Osteoblast (primary cell): ENCODE measurements around the gene CYB5R4. TPM values are rescaled to one million over a fixed set of nuclear protein-coding genes. Genes with fewer than 3 reads are reported as not detected.

ENCODE experiments used
- DNase-seq: peaks from one replicate; pipeline ENCODE4 v3.0.0; 2011; ENCODE audit warnings: low spot score, mixed read lengths; ENCODE audit not compliant: insufficient read length; ENCODE audit errors: missing footprints
- H2AFZ ChIP-seq: 2 replicates; pipeline ENCODE4 v1.6.0; 2011; ENCODE audit warnings: mild to moderate bottlenecking, low read length
- H3K27ac ChIP-seq: 2 replicates; pipeline ENCODE4 v1.5.1; 2011; ENCODE audit warnings: mild to moderate bottlenecking, low read depth, low read length, moderate library complexity
- H3K27me3 ChIP-seq: 2 replicates; pipeline ENCODE4 v1.6.0; 2012; ENCODE audit warnings: mild to moderate bottlenecking, control low read depth, inconsistent platforms, low read length, moderate library complexity; ENCODE audit not compliant: insufficient read depth
- H3K36me3 ChIP-seq: 2 replicates; pipeline ENCODE4 v1.5.1; 2011; ENCODE audit warnings: mild to moderate bottlenecking, low read length, control low read depth, moderate library complexity; ENCODE audit not compliant: insufficient read depth
- H3K4me1 ChIP-seq: 2 replicates; pipeline ENCODE4 v1.5.1; 2011; ENCODE audit warnings: mild to moderate bottlenecking, low read length, control low read depth, moderate library complexity; ENCODE audit not compliant: insufficient read depth
- H3K4me2 ChIP-seq: 2 replicates; pipeline ENCODE4 v1.6.0; 2011; ENCODE audit warnings: mild to moderate bottlenecking, low read length; ENCODE audit not compliant: insufficient read depth
- H3K4me3 ChIP-seq: fragments of 200-600 bp; sonication (generic); 3 replicates; pipeline ENCODE4 v1.5.1; 2012; ENCODE audit warnings: mild to moderate bottlenecking, low read length, inconsistent platforms; ENCODE audit not compliant: insufficient read depth
- H3K79me2 ChIP-seq: 2 replicates; pipeline ENCODE4 v1.6.0; 2012; ENCODE audit warnings: mild to moderate bottlenecking, low read length, control low read depth, inconsistent platforms; ENCODE audit not compliant: insufficient read depth
- H3K9me3 ChIP-seq: 2 replicates; pipeline ENCODE4 v1.5.1; 2011; ENCODE audit warnings: low read depth, low read length, control low read depth
- H4K20me1 ChIP-seq: 2 replicates; pipeline ENCODE4 v1.6.0; 2012; ENCODE audit warnings: mild to moderate bottlenecking, low read length, control low read depth; ENCODE audit not compliant: insufficient read depth
- CTCF ChIP-seq: IDR thresholded peaks from 2 replicates; pipeline ENCODE4 v1.5.1; 2011; ENCODE audit warnings: mild to moderate bottlenecking, low read depth, low read length, moderate library complexity; ENCODE audit errors: extremely low read depth
- total RNA-seq: library from RNA; depleted of rRNA; stranded (reverse); fragments of >200 nt; gene quantifications from 2 replicates; pipeline ENCODE4 v1.2.3, GENCODE V29; 2012

The CYB5R4 gene, protein sequence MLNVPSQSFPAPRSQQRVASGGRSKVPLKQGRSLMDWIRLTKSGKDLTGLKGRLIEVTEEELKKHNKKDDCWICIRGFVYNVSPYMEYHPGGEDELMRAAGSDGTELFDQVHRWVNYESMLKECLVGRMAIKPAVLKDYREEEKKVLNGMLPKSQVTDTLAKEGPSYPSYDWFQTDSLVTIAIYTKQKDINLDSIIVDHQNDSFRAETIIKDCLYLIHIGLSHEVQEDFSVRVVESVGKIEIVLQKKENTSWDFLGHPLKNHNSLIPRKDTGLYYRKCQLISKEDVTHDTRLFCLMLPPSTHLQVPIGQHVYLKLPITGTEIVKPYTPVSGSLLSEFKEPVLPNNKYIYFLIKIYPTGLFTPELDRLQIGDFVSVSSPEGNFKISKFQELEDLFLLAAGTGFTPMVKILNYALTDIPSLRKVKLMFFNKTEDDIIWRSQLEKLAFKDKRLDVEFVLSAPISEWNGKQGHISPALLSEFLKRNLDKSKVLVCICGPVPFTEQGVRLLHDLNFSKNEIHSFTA
- 6.9 and 8.5 TPM in 2 replicates for total RNA-seq

DNA sequence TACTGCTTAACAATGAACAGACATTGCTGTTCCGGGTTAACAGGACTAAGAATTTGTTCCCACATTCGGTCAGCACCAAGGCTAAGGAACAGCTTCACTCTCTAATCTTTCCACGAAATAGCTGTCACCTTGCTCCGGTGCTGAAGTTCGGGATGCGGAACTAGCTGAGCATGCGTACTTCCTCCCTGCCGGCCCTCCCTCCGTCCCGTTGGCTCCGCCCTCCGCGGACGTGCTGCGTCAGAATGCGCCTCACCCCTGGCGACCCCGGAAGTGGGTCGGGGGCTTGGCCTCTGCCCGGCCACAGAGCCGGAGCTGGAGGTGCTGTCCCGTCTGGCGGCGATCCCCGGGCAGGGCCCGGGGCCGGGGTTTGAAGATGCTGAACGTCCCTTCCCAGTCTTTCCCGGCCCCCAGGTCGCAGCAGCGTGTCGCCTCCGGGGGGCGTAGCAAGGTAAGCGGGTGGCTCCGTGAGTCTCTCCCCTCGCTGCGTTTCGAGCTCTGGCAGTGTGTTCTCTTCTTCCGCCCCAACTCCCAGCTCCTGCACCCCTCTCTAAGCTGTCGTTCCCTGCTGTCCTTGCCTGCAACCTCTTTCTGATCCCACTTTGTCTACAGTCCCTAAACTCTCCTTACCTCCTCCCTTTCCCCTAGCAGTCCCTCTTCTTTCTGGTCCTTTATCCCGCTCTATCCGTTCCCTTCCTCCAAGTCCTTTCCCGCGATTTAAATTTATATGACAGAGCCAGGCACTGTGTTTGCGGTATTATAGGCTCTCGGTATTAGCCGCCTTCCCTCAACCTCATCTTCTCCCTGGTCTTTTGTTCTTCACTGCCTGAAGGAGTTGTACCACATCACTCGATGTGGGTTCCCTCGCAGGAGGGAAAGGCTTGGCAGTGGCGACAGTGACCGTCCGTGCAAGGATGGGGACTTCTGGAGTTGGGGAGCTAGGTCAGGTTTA lies at the start of gene CYB5R4:
CYB5R4 (plus strand) TSS at position 280 of the 949 bp plus-strand sequence; CDS start at position 374, 94 bp downstream.
- TF ChIP-seq CTCF, result peak; percentile 49
- Histone ChIP-seq H3K27ac (peak within 1 kb of the TSS; percentile 84), H4K20me1 (peaks cover 5% of the 10 kb centered on the region), H3K79me2 (peaks cover 47% of the 10 kb centered on the region), H3K27me3 (peaks cover 4% of the 10 kb centered on the region), H3K4me2 (peak within 1 kb of the TSS; percentile 98), H3K4me3 (peak within 1 kb of the TSS; percentile 93), H2AFZ (peak within 1 kb of the TSS; percentile 90), H3K4me1 (peaks cover 28% of the 10 kb centered on the region), H3K9me3 (no peaks in the 10 kb centered on the region), H3K36me3 (no peaks in the 10 kb centered on the region)
- DNase-seq, result peak; percentile 97

GRCh38 chr6:83812595-83812994 lies 46.9 kb upstream of the CYB5R4 start:
- H3K36me3 ChIP-seq, result no peaks in the 10 kb centered on the region
- no peaks in the 10 kb centered on the region for H3K4me1 ChIP-seq
- no peak for TF ChIP-seq CTCF

GRCh38 chr6:83815631-83816272 lies 43.7 kb upstream of the CYB5R4 start:
- Histone ChIP-seq H2AFZ (no peak overlapping the region), H3K27me3 (no peaks in the 10 kb centered on the region), H3K4me2 (no peak overlapping the region), H3K36me3 (no peaks in the 10 kb centered on the region), H3K79me2 (no peaks in the 10 kb centered on the region), H3K9me3 (no peaks in the 10 kb centered on the region), H3K27ac (no peak overlapping the region), H3K4me3 (no peak overlapping the region), H3K4me1 (no peaks in the 10 kb centered on the region), H4K20me1 (no peaks in the 10 kb centered on the region)
- DNase-seq, result peak; percentile 64
- TF ChIP-seq CTCF, result no peak

More at GRCh38 chr6:83812595-83812994, 46.9 kb upstream of the CYB5R4 start:
- Histone ChIP-seq H4K20me1 (no peaks in the 10 kb centered on the region), H3K4me2 (no peak overlapping the region), H3K4me3 (no peak overlapping the region), H3K9me3 (no peaks in the 10 kb centered on the region), H3K27ac (no peak overlapping the region), H3K79me2 (no peaks in the 10 kb centered on the region), H3K27me3 (no peaks in the 10 kb centered on the region), H2AFZ (no peak overlapping the region)
- DNase-seq, result no peak
